ENCODE data around the gene SLC12A4.

DNA sequence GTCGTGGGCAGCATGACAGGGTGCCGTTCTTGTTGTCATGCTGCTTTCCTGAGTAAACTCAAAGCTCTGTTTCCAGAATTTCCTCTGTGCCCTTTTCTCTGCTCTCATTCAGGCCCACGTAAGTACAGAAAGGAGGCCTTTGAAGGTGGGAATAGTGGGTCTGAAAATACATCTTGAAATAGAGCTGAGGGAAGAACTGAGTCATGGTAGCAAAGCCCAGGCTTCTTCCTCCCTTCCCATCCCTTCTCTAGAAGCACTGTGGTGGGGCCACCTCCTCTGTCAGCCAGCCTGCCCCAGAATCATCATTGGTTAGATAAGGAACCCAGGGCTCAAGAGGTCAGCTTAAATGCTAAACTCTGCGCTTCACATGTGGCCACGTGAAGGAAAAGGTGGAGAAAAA lies 46.2 kb downstream of the SLC12A4 start:
- TF ChIP-seq, protein P1, sequence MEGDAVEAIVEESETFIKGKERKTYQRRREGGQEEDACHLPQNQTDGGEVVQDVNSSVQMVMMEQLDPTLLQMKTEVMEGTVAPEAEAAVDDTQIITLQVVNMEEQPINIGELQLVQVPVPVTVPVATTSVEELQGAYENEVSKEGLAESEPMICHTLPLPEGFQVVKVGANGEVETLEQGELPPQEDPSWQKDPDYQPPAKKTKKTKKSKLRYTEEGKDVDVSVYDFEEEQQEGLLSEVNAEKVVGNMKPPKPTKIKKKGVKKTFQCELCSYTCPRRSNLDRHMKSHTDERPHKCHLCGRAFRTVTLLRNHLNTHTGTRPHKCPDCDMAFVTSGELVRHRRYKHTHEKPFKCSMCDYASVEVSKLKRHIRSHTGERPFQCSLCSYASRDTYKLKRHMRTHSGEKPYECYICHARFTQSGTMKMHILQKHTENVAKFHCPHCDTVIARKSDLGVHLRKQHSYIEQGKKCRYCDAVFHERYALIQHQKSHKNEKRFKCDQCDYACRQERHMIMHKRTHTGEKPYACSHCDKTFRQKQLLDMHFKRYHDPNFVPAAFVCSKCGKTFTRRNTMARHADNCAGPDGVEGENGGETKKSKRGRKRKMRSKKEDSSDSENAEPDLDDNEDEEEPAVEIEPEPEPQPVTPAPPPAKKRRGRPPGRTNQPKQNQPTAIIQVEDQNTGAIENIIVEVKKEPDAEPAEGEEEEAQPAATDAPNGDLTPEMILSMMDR (IDR thresholded peaks at IDR 0.05) = no peak
- TF ChIP-seq POLR2A (IDR thresholded peaks at IDR 0.05; ENCODE audit: low read length) (no peak), CHD2 (IDR thresholded peaks at IDR 0.05; ENCODE audit: low read length, partially characterized antibody) (no peak), TP53 (CRISPR knock-in tag; IDR thresholded peaks at IDR 0.05) (no peak), POLR2AphosphoS2 (conservative IDR thresholded peaks at IDR 0.05; ENCODE audit: low read length) (no peak), MAZ (IDR thresholded peaks at IDR 0.05; ENCODE audit: borderline replicate concordance, low read depth, low read length) (no peak), JUN (IDR thresholded peaks at IDR 0.05) (no peak), RAD21 (conservative IDR thresholded peaks at IDR 0.05 in 1 of 2, IDR thresholded peaks at IDR 0.05 in 1 of 2) (no peak), CHD4 (IDR thresholded peaks at IDR 0.05; ENCODE audit: borderline replicate concordance) (no peak), EP300 (IDR thresholded peaks at IDR 0.05) (no peak), BHLHE40 (IDR thresholded peaks at IDR 0.05; ENCODE audit: low read depth, low read length) (no peak), CEBPB (IDR thresholded peaks at IDR 0.05) (no peak), HDAC2 (IDR thresholded peaks at IDR 0.05) (no peak)
- TF ChIP-seq, protein P2, sequence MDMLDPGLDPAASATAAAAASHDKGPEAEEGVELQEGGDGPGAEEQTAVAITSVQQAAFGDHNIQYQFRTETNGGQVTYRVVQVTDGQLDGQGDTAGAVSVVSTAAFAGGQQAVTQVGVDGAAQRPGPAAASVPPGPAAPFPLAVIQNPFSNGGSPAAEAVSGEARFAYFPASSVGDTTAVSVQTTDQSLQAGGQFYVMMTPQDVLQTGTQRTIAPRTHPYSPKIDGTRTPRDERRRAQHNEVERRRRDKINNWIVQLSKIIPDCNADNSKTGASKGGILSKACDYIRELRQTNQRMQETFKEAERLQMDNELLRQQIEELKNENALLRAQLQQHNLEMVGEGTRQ (IDR thresholded peaks at IDR 0.05) = no peak

Measured in A549 (cell line).